ENCODE data around the gene CTDNEP1. TPM values are rescaled to one million over a fixed set of nuclear protein-coding genes. Genes with fewer than 3 reads are reported as not detected.
A peak's percentile ranks its signal among the peaks of the same experiment; 100 is the strongest.

CTDNEP1 gene
- total RNA-seq, 1 donor from 2014 or later = 64.6 TPM

- no peaks in the 10 kb centered on the region for H3K36me3 ChIP-seq
- TF ChIP-seq POLR2A (IDR thresholded peaks at IDR 0.05) (no peak), POLR2AphosphoS5 (IDR thresholded peaks at IDR 0.05; ENCODE audit: insufficient read depth in 1 of 2, low read depth in 1 of 2) (no peak)
- peaks cover 11% of the 10 kb centered on the region for H3K27me3 ChIP-seq
- H3K9me3 ChIP-seq = no peaks in the 10 kb centered on the region
- DNase-seq (ENCODE audit: extremely low spot score in 2 of 2) = no peak
- peak overlapping the region; percentile 44 to 58 for H3K4me3 ChIP-seq
- H3K27ac ChIP-seq = peak overlapping the region; percentile 47
- H3K4me1 ChIP-seq = peaks cover 36% of the 10 kb centered on the region
- intact Hi-C loops (cut with DNase I) = loop anchor here (5.0 kb wide), 1 partner anchor 526 kb away; no protein-coding TSS in a partner anchor
Observed at GRCh38 chr17:7261379-7262191, 10.1 kb upstream of the CTDNEP1 start.

- intact Hi-C loops (cut with DNase I) = loop anchor here (5.0 kb wide), 1 partner anchor 526 kb away; no protein-coding TSS in a partner anchor
- H3K4me3 ChIP-seq = peak overlapping the region; percentile 44 to 58
- peaks cover 36% of the 10 kb centered on the region for H3K4me1 ChIP-seq
- no peak for DNase-seq (ENCODE audit: extremely low spot score in 2 of 2)
- H3K27ac ChIP-seq = peak overlapping the region; percentile 47
- peaks cover 0 to 6% of the 10 kb centered on the region in 2 donors for H3K36me3 ChIP-seq
- no peaks in the 10 kb centered on the region for H3K9me3 ChIP-seq
- peaks cover 11% of the 10 kb centered on the region for H3K27me3 ChIP-seq
- no peak for TF ChIP-seq POLR2A (IDR thresholded peaks at IDR 0.05)
- TF ChIP-seq POLR2AphosphoS5 (IDR thresholded peaks at IDR 0.05; ENCODE audit: insufficient read depth in 1 of 2, low read depth in 1 of 2) = peak in 1 of 2 donors; percentile 35
Observed at GRCh38 chr17:7260651-7261378, 9.3 kb upstream of the CTDNEP1 start.

- Histone ChIP-seq H3K4me1 (peaks cover 36% of the 10 kb centered on the region), H3K36me3 (peaks cover 0 to 12% of the 10 kb centered on the region in 2 donors), H3K4me3 (peak overlapping the region in 1 of 2 donors; percentile 44), H3K27me3 (peaks cover 11% of the 10 kb centered on the region), H3K9me3 (no peaks in the 10 kb centered on the region), H3K27ac (no peak overlapping the region)
- TF ChIP-seq POLR2A (IDR thresholded peaks at IDR 0.05) (no peak), CTCF (IDR thresholded peaks at IDR 0.05) (no peak), POLR2AphosphoS5 (IDR thresholded peaks at IDR 0.05; ENCODE audit: insufficient read depth in 1 of 2, low read depth in 1 of 2) (no peak)
- intact Hi-C loops (cut with DNase I) = loop anchor here (5.0 kb wide), 1 partner anchor 527 kb away; no protein-coding TSS in a partner anchor
- DNase-seq (ENCODE audit: extremely low spot score in 2 of 2) = no peak
Observed at GRCh38 chr17:7260151-7260550, 8.6 kb upstream of the CTDNEP1 start.

GRCh38 chr17:7259555-7259889 is 8.0 kb upstream of the CTDNEP1 start:
- Histone ChIP-seq H3K27me3 (peaks cover 11% of the 10 kb centered on the region), H3K27ac (no peak overlapping the region), H3K9me3 (no peaks in the 10 kb centered on the region), H3K36me3 (peaks cover 0 to 15% of the 10 kb centered on the region in 2 donors), H3K4me1 (peaks cover 36% of the 10 kb centered on the region), H3K4me3 (no peak overlapping the region)
- intact Hi-C loops (cut with DNase I) = loop anchor here (10.0 kb wide), 1 partner anchor 305 kb away; the partner anchor contains the start of gene SENP3
- no peak for DNase-seq (ENCODE audit: extremely low spot score in 2 of 2)
- TF ChIP-seq CTCF (IDR thresholded peaks at IDR 0.05) = no peak
- TF ChIP-seq POLR2A (IDR thresholded peaks at IDR 0.05) = no peak
- no peak for TF ChIP-seq POLR2AphosphoS5 (IDR thresholded peaks at IDR 0.05; ENCODE audit: insufficient read depth in 1 of 2, low read depth in 1 of 2)

DNA sequence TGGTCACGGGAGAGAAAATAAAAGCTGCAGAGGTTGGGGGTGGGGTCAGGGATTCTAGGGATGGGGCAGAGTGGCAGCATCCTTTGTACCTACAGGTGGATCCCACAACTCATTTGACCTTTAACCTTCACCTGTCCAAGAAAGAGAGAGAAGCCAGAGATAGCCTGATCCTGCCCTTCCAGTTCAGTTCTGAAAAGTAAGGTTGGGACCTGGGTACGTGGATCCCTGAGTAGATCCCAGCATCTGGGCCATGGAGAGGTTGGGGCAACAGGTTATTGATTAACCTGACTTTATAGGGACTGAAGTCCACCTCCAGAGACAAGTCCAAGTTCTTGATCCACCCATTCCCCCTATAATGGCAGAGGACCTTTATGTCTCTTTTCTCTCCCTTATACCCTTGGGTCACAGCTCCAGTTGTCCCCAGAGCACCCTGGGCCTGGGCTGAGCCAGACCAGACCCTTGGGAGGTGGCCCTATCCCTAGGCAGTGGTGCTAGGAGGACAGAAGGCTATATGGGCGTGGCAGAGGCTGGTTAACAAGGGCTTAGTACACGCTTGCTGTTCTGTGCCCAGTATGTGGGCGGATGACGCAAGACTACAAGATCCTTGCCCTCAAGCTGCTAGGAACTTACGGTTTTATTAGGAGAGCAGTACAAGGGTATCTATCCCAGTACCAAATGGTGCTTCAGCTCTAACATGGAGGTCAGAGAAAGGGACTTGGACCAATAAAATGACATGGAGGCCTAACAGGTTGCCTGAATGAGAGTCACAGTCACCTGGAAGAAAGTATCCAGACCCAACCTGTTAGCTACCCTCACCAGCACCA is 7.4 kb upstream of the CTDNEP1 start:
- peaks cover 34% of the 10 kb centered on the region for H3K4me1 ChIP-seq
- TF ChIP-seq POLR2A (IDR thresholded peaks at IDR 0.05) (no peak), POLR2AphosphoS5 (IDR thresholded peaks at IDR 0.05; ENCODE audit: insufficient read depth in 1 of 2, low read depth in 1 of 2) (peak in 1 of 2 donors; percentile 11)
- DNase-seq (ENCODE audit: extremely low spot score in 2 of 2) = no peak
- H3K36me3 ChIP-seq = peaks cover 0 to 15% of the 10 kb centered on the region in 2 donors
- H3K9me3 ChIP-seq = no peaks in the 10 kb centered on the region
- no peak overlapping the region for H3K27ac ChIP-seq
- H3K4me3 ChIP-seq = no peak overlapping the region
- H3K27me3 ChIP-seq = peaks cover 11% of the 10 kb centered on the region
- intact Hi-C loops (cut with DNase I) = loop anchor here (10.0 kb wide), 1 partner anchor 306 kb away; the partner anchor contains the start of gene SENP3

All from vagina (tissue), 2 donors.